Heart right ventricle (tissue), 16 donors: ENCODE data around the gene MPL. TPM values are rescaled to one million over a fixed set of nuclear protein-coding genes. Genes with fewer than 3 reads are reported as not detected.
A peak's percentile ranks its signal among the peaks of the same experiment; 100 is the strongest.

Experiments used
- ATAC-seq, 8 donors: fragments of 200-7000 bp; cut with Tn5 transposase; one replicate each; pipeline ENCODE4 v1.9.1; 2020; ENCODE audit warnings: mild to moderate bottlenecking in 8 of 8, moderate library complexity in 8 of 8, moderate number of reproducible peaks in 1 of 8
- DNase-seq, 2 donors: peaks; one replicate each; pipeline ENCODE4 v3.0.0-alpha.2; 2020
- H3K27ac ChIP-seq, 10 donors: fragments of 200-600 bp; sonication (generic) in 2 of 10; one replicate each; pipeline versions ENCODE4 v1.5.0 to v1.8.0; 2020 to 2022; ENCODE audit warnings: mild to moderate bottlenecking in 3 of 10
- H3K27me3 ChIP-seq, 7 donors: fragments of 200-600 bp; one replicate each; pipeline ENCODE4 v1.8.0; 2021 to 2022; ENCODE audit warnings: mild to moderate bottlenecking in 2 of 7
- H3K36me3 ChIP-seq, 9 donors: fragments of 200-600 bp; sonication (generic) in 1 of 9; one replicate each; pipeline versions ENCODE4 v1.5.0 to v1.8.0; 2020 to 2022; ENCODE audit warnings: mild to moderate bottlenecking in 2 of 9
- H3K4me1 ChIP-seq, 9 donors: fragments of 200-600 bp; sonication (generic) in 1 of 9; one replicate each; pipeline versions ENCODE4 v1.5.0 to v1.8.0; 2020 to 2022; ENCODE audit warnings: mild to moderate bottlenecking in 4 of 9
- H3K4me3 ChIP-seq, 10 donors: fragments of 200-600 bp; sonication (generic) in 2 of 10; one replicate each; pipeline versions ENCODE4 v1.5.0 to v1.8.0; 2020 to 2022; ENCODE audit warnings: mild to moderate bottlenecking in 7 of 10, moderate library complexity in 2 of 10
- H3K9me3 ChIP-seq, 11 donors: fragments of 200-600 bp in 10 of 11; sonication (generic) in 2 of 11; one replicate each; pipeline versions ENCODE4 v1.5.0 to v1.8.0; 2013 to 2022; ENCODE audit warnings: mild to moderate bottlenecking in 2 of 11, control low read depth in 1 of 11, moderate library complexity in 1 of 11
- WGBS, 2 donors: extraction: QIAGEN DNeasy Blood & Tissue Kit; methylation state at CpG; one replicate each; pipeline ENCODE4 v1.1.7; 2013; ENCODE audit warnings: inconsistent platforms in 1 of 2; 5-methylcytosine and 5-hydroxymethylcytosine counted together
- intact Hi-C, 10 donors: fragments of 100-400 bp; cut with DNase I; formaldehyde crosslinking; loops; one replicate each; pipeline versions ENCODE4 v1.11.1 to v1.14.2; 2022
- polyA plus RNA-seq, 2 donors: library from polyadenylated mRNA; stranded (reverse); fragments of 200-250 nt; gene quantifications; one replicate each; pipeline ENCODE4 v1.2.3, GENCODE V29; 2013
- total RNA-seq, 10 donors: library from RNA; stranded (reverse); fragmentation: NEBNext Ultra II Directional in 3 of 10; extraction: Animal tissue kit (Norgen Biotek cat#: 25700) in 3 of 10; gene quantifications; one replicate each; pipeline versions ENCODE4 v1.2.1 to v1.2.4, GENCODE V29; 2021 to 2023
- TF ChIP-seq, protein P1 (sequence below), 9 donors: fragments of 200-600 bp; sonication (generic) in 2 of 9; IDR thresholded peaks; one replicate each; pipeline versions ENCODE4 v1.5.0 to v1.8.0; 2021 to 2022; ENCODE audit warnings: antibody characterized with exemption in 9 of 9, mild to moderate bottlenecking in 5 of 9, moderate library complexity in 1 of 9
- donor health status: Arrhythmogenic right ventricular cardiomyopathy.
- donor health status: ischemic (EF 13 %, LVEDD 7.1; RV severe dilation, severe dysfunction).
- donor health status: healthy with polysubstance abuse.
- donor health status: DM: no; HTN: yes; CAD: no.
- donor health status: DM: no; HTN: no; CAD: no.
- donor health status: ischemic (EF 25% LVEDD 6.9; RV normal size, moderate dysfunction).
- donor health status: ischemic (EF 25% LVEDD 5.7; RV mildly dilated, moderate dysfunction).
- donor health status: healthy.
- donor health status: DM: yes; HTN: yes; CAD: no.
- donor health status: Ischemic cardiomyopathy.
- donor health status: ischemic (EF 35%, LVEDD 5.7; RV mildly dilated, moderate dysfunction).
- donor health status: nonischemic (EF 11% LVEDD 7.7; RV severe dilation, severe dysfunction).
- donor health status: DM: yes; HTN: yes; CAD: no.
- donor health status: PGD.
- donor health status: ischemic (EF 29% LVEDD 5.4; RV normal size, mild dysfunction).
- donor health status: nonischemic (EF 23%, LVEDD 6.1; RV moderate dilation, normal function).

Gene MPL
- total and polyA plus RNA-seq, 12 donors = 0.03 to 1.2 (median 0.37) TPM

DNA sequence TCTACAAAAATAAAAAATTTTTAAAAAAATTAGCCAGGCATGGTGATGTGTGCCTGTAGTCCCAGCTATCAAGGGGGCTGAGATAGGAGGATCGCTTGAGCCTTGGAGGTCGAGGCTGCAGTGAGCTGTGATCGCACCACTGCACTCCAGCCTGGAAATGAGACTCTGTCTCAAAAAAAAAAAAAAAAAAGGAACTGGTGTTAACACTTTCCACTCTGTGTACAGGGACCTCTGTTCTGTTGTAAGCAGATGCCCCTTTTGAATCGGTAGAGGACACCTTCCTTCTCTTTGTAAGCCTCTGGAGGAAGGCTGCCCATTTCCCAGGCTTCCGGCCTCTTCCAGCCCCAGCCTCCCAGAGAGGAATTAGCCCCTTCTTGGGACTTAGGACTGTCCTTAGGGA is 44.9 kb upstream of the MPL start:
- DNase-seq = no peak
- TF ChIP-seq, protein P1, sequence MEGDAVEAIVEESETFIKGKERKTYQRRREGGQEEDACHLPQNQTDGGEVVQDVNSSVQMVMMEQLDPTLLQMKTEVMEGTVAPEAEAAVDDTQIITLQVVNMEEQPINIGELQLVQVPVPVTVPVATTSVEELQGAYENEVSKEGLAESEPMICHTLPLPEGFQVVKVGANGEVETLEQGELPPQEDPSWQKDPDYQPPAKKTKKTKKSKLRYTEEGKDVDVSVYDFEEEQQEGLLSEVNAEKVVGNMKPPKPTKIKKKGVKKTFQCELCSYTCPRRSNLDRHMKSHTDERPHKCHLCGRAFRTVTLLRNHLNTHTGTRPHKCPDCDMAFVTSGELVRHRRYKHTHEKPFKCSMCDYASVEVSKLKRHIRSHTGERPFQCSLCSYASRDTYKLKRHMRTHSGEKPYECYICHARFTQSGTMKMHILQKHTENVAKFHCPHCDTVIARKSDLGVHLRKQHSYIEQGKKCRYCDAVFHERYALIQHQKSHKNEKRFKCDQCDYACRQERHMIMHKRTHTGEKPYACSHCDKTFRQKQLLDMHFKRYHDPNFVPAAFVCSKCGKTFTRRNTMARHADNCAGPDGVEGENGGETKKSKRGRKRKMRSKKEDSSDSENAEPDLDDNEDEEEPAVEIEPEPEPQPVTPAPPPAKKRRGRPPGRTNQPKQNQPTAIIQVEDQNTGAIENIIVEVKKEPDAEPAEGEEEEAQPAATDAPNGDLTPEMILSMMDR (IDR thresholded peaks at IDR 0.05) = no peak
- no peaks in the 10 kb centered on the region for H3K27me3 ChIP-seq
- peak overlapping the region in 2 of 10 donors; percentile 84 to 86 for H3K27ac ChIP-seq
- peaks cover 11 to 60% (median 28%) of the 10 kb centered on the region in 9 donors for H3K4me1 ChIP-seq
- H3K4me3 ChIP-seq = no peak overlapping the region
- H3K9me3 ChIP-seq = no peaks in the 10 kb centered on the region
- WGBS, 2 donors = 65 to 75% methylated on average over 5 of the region's 5 CpGs
- no peaks in the 10 kb centered on the region for H3K36me3 ChIP-seq
- no peak for ATAC-seq
- intact Hi-C loops = no loop called here

DNA sequence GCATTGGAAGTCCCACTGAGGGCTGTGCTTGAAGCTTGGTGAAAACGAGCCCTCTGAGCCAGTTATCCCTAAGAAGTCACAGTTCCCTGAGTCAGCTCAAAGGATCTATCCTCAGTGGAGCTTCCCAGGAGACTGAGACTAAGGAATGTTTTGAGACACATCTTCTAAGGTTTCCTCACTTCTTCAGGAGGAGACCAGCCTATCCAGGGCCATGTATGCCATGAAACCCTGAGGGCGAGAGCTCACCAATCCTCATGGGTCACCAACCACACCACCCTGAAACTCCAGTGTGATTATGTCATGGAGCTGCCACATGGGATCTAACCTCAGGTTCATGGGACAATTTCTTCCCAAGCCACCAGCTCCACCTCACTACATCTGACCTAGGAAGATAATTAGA is 44.4 kb upstream of the MPL start:
- TF ChIP-seq, protein P1 (IDR thresholded peaks at IDR 0.05) = no peak
- peak overlapping the region in 5 of 10 donors; percentile 71 to 86 (median 77) for H3K27ac ChIP-seq
- ATAC-seq (no peak), DNase-seq (no peak)
- no peak overlapping the region for H3K4me3 ChIP-seq
- no peaks in the 10 kb centered on the region for H3K36me3 ChIP-seq
- intact Hi-C loops = no loop called here
- 78 to 88% methylated on average over 2 of the region's 2 CpGs for WGBS, 2 donors
- H3K27me3 ChIP-seq = no peaks in the 10 kb centered on the region
- H3K9me3 ChIP-seq = no peaks in the 10 kb centered on the region
- H3K4me1 ChIP-seq = peaks cover 11 to 63% (median 28%) of the 10 kb centered on the region in 9 donors

DNA sequence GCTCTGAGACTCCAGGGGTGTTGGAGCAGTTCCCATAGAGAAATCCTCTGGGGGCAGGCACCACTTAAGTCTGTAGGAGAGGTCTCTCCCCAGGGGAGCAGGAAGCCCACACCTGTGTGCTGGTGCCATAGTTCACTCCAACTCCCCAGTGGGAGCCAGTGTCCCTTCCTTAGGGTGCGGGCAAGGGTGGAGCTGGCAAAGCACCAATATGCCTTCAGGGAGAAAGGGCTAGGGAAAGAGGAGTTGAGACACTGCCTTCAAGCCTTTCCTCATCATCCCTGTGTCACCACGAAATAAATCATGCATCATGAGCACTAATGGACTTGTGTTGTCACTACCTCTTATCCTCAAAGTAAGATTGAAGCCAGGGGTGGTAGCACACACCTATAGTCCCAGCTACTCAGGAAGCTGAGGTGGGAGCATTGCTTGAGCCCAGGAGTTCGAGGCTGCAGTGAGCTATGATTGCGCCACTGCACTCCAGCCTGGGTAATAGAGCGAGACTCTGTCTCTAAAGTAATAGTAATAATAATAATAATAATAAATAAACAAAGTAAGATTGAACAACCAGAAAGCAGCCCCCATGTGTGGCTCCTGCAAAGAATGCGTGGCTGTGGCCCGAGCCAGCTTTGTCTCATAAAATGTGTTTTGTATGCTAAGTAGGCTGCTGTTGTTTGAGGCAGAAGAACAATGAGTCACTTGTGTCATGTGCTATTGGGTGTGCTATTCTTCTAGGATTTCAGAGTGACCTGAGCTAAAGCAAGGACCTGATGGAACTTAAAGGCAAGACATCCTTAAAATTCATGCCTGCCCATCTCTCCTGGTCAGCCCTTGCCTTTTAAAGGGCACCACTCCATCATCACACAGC is 43.5 kb upstream of the MPL start:
- no peaks in the 10 kb centered on the region for H3K36me3 ChIP-seq
- H3K27me3 ChIP-seq = no peaks in the 10 kb centered on the region
- WGBS, 2 donors = 78 to 85% methylated on average over 7 of the region's 7 CpGs
- intact Hi-C loops = no loop called here
- H3K27ac ChIP-seq = peak overlapping the region in 9 of 10 donors; percentile 20 to 87 (median 77)
- ATAC-seq (peak in 7 of 8 donors; percentile 29 to 78 (median 58)), DNase-seq (no peak)
- H3K9me3 ChIP-seq = no peaks in the 10 kb centered on the region
- H3K4me1 ChIP-seq = peaks cover 11 to 67% (median 28%) of the 10 kb centered on the region in 9 donors
- no peak overlapping the region for H3K4me3 ChIP-seq
- TF ChIP-seq, protein P1 (IDR thresholded peaks at IDR 0.05) = no peak

DNA sequence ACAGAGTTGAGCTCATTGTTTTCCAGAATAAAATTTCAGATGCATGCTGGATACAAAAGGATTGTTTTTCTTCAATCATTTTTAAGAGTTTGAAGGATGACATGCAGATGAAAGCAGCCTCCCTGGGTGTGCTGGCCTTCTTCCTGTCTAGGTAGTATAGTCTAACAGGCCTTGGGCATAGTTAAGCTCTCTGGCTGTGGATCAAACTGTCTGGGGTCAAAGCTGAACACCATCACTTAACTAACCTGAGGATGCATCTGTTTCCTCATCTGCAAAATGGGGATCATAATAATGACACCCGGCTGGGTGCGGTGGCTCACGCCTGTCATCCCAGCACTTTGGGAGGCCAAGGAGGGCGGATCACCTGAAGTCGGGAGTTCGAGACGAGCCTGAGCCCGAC is 42.9 kb upstream of the MPL start:
- WGBS, 2 donors = 76 to 81% methylated on average over 8 of the region's 8 CpGs
- intact Hi-C loops = loop anchor here in 3 of 10 donors (5.0 kb wide), 3 partner anchors 53 to 63 kb away; partner anchors contain the start of gene CDC20 (in 1 of the 3)
- Histone ChIP-seq H3K9me3 (no peaks in the 10 kb centered on the region), H3K27me3 (no peaks in the 10 kb centered on the region), H3K27ac (peak overlapping the region; percentile 11 to 87 (median 74)), H3K36me3 (no peaks in the 10 kb centered on the region), H3K4me1 (peaks cover 11 to 69% (median 28%) of the 10 kb centered on the region in 9 donors), H3K4me3 (no peak overlapping the region)
- TF ChIP-seq, protein P1 (IDR thresholded peaks at IDR 0.05) = no peak
- DNase-seq = no peak
- no peak for ATAC-seq
